BLaER1 treated with 17β-estradiol and CSF1 and Interleukin-3, amounts not matched to agents 10 nM and 100 nM (cell line): Measurements from ENCODE around the gene SETD1A.
A peak's percentile ranks its signal among the peaks of the same experiment; 100 is the strongest.

Source experiments
- H3K27ac ChIP-seq, 11 experiments: shearing (Covaris generic); formaldehyde crosslinking; 2 replicates each; pipeline ENCODE4 v1.8.1; 2022
- H3K27me3 ChIP-seq, 11 experiments: shearing (Covaris generic); formaldehyde crosslinking; 2 replicates each; pipeline ENCODE4 v1.8.1; 2022
- H3K36me3 ChIP-seq, 11 experiments: shearing (Covaris generic); formaldehyde crosslinking; 2 replicates each; pipeline ENCODE4 v1.8.1; 2022
- H3K4me1 ChIP-seq, 10 experiments: shearing (Covaris generic); formaldehyde crosslinking; 2 replicates each; pipeline ENCODE4 v1.8.1; 2022
- H3K4me2 ChIP-seq, 11 experiments: shearing (Covaris generic); formaldehyde crosslinking; 2 replicates each; pipeline ENCODE4 v1.8.1; 2022
- H3K4me3 ChIP-seq, 10 experiments: shearing (Covaris generic); formaldehyde crosslinking; 2 replicates each; pipeline ENCODE4 v1.8.1; 2022
- H3K9ac ChIP-seq, 11 experiments: shearing (Covaris generic); formaldehyde crosslinking; 2 replicates each; pipeline ENCODE4 v1.8.1; 2022
- H3K9me3 ChIP-seq, 11 experiments: shearing (Covaris generic); formaldehyde crosslinking; replicated peaks in 1 of 11; 2 replicates each; pipeline ENCODE4 v1.8.1; 2022
- H4K20me1 ChIP-seq, 11 experiments: shearing (Covaris generic); formaldehyde crosslinking; 2 replicates each; pipeline ENCODE4 v1.8.1; 2022
- Cebpa-rat ChIP-seq, 11 experiments: shearing (Covaris generic); IDR thresholded peaks; 2 replicates each; pipeline ENCODE4 v1.8.1; 2022

The SETD1A gene

DNA sequence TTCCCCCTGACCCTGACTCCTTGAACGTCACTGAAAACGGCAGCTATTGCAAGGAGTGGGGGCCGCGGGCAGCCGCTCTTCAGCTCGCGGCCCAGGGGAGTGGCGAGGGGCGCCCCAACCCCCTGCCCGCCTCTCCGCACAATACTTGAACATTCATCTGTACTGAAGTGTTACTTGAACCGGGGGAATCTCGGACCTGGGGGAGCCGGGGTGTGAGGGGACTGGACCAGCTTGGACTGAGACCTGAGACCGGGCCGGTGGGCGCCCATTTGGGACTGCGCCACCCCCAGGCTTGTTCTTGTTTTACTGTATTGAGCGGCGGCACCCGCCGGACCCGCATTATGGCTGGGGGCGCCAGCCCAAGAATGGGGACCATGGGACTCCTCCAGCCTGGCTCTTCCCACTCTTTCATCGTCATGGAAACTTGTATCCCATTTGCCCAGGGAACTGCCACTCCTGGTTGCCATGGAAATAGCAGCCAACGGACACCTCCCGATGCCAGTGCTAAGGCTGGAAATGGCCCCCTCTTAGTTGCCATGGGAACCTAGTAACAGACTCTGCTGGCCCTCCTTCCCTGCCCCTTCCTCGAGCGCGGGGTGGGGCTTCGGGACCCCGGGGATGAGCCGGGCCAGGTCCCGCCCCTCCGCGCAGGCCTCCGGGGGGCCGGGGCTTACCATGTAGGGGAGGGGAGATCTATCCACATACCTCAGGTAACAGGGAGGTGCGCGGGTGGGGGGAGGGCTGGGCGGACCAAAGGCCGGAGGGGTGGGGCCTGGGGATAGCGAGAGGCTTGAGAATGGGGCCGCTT is 9.5 kb upstream of the SETD1A start:
- Histone ChIP-seq H3K27ac (peak overlapping the region; percentile 89 to 98 (median 95); a peak in 20 of 22 replicates), H3K27me3 (no peaks in the 10 kb centered on the region), H3K4me1 (peaks cover 26 to 39% (median 34%) of the 10 kb centered on the region in 10 experiments), H3K4me3 (peak overlapping the region; percentile 86 to 99 (median 92)), H3K4me2 (peak overlapping the region; percentile 78 to 99 (median 98)), H3K9ac (peak overlapping the region; percentile 93 to 98 (median 96)), H3K9me3 (no peaks in the 10 kb centered on the region), H3K36me3 (peaks cover 39 to 67% (median 51%) of the 10 kb centered on the region in 11 experiments), H4K20me1 (peaks cover 13 to 55% (median 31%) of the 10 kb centered on the region in 11 experiments; a peak in 19 of 22 replicates)
- TF ChIP-seq Cebpa-rat (IDR thresholded peaks at IDR 0.05): no peak

DNA sequence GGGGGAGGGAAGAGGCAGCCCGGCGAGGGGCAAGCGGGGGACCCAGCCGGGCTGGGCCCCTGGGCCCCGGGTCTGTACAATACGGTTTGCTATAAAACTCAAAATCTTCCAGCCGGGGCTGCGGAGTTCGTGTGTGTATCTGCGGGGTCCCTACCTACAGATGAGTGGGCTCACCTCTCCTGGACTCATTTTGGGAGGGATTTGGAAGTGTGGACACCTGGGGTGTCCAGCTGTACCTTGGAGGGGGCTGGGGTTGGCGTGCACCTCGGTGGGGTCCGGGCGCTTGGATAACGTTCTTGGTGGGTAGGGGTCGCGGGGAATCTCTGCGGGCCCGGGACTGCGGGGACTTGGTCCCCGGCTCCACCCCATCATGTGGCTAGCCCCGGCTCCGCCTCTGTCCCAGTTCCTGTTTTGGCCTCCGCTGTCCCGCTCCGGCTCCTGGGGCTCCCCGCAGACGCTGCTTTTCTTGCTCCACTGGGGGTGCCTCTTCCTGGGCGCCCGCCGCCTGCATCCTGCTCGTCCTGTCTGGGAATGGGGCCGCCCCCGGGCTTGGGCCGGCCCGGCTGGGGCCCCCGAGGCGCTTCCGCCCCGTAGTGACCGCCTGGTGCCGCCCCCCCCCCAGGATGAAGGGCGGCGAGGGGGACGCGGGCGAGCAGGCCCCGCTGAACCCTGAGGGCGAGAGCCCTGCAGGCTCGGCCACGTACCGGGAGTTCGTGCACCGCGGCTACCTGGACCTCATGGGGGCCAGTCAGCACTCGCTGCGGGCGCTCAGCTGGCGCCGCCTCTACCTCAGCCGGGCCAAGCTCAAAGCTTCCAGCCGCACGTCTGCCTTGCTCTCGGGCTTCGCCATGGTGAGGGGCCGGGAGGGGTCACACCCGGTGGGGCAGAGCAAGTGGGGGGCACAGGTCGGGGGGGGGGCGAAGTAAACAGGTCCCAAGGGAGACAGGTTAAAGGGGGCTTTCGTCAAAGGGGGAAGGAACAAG is 8.6 kb upstream of the SETD1A start, which contains the start of gene ORAI3:
Gene ORAI3, plus strand, starts transcription at position 402 of the 983 bp plus-strand sequence. Its CDS starts 222 bp downstream, at position 624.
- Histone ChIP-seq H3K9ac (peak within 1 kb of the TSS; percentile 93 to 98 (median 96)), H3K4me2 (peak within 1 kb of the TSS; percentile 78 to 99 (median 98)), H3K4me3 (peak within 1 kb of the TSS; percentile 86 to 99 (median 92)), H3K9me3 (no peaks in the 10 kb centered on the region), H3K36me3 (peaks cover 35 to 67% (median 48%) of the 10 kb centered on the region in 11 experiments), H3K4me1 (peaks cover 32 to 48% (median 42%) of the 10 kb centered on the region in 10 experiments), H3K27me3 (no peaks in the 10 kb centered on the region), H4K20me1 (peaks cover 13 to 63% (median 40%) of the 10 kb centered on the region in 11 experiments; a peak in 19 of 22 replicates), H3K27ac (peak within 1 kb of the TSS; percentile 89 to 98 (median 95))
- TF ChIP-seq Cebpa-rat (IDR thresholded peaks at IDR 0.05): no peak

DNA sequence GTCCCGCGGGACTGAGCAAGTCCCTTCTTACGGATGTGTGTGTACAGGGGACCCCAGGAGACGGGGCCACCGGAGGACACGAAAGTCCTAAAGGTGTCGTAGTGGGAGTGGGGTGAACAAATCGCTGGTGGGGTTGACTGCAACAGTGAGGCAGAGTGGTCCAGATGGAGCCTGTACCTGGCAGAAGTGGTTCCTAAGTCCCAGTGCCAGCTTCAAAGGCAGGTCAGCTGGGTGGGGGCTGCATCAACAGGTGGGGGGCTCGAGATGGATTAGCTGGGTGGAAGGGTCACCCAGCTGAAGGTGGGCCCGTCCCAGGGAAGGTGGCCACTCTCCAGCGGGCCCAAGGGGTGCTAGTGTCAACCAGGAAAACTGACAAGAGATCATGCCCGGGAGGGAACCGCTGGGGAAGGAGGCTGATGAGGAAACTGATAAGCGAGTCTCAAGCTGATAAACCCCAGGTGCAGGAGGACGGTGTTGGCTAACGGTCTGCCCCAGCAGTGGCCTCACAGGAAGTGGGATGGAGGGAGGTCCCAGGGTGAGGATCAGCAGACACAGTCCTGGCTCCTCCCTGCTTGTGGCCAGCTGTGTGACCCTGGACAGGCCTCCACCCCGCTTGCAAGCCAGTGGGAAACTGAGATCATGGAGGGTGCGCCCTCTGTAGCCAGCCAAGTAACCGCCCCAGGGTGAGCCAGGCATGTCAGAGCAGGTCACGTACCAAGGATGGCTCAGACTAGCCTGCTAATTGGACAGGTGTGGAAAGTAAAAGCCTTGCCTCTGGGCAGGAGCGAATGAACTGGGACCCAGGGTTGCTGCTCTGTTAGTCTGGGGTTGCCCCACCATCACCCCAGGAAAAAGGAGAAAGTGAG is 7.7 kb upstream of the SETD1A start:
- H3K36me3 ChIP-seq: peaks cover 26 to 67% (median 48%) of the 10 kb centered on the region in 11 experiments
- no peaks in the 10 kb centered on the region for H3K9me3 ChIP-seq
- H3K4me3 ChIP-seq: peak overlapping the region; percentile 86 to 99 (median 92)
- H3K27me3 ChIP-seq: no peaks in the 10 kb centered on the region
- TF ChIP-seq Cebpa-rat (IDR thresholded peaks at IDR 0.05): peak in 2 of 11 experiments; percentile 9 to 29; a peak in 1 of 22 replicates
- H3K4me2 ChIP-seq: peak overlapping the region; percentile 78 to 99 (median 98)
- H3K27ac ChIP-seq: peak overlapping the region; percentile 89 to 98 (median 95)
- H3K9ac ChIP-seq: peak overlapping the region; percentile 93 to 98 (median 96)
- H4K20me1 ChIP-seq: peaks cover 13 to 65% (median 36%) of the 10 kb centered on the region in 11 experiments; a peak in 19 of 22 replicates
- H3K4me1 ChIP-seq: peaks cover 32 to 51% (median 42%) of the 10 kb centered on the region in 10 experiments

DNA sequence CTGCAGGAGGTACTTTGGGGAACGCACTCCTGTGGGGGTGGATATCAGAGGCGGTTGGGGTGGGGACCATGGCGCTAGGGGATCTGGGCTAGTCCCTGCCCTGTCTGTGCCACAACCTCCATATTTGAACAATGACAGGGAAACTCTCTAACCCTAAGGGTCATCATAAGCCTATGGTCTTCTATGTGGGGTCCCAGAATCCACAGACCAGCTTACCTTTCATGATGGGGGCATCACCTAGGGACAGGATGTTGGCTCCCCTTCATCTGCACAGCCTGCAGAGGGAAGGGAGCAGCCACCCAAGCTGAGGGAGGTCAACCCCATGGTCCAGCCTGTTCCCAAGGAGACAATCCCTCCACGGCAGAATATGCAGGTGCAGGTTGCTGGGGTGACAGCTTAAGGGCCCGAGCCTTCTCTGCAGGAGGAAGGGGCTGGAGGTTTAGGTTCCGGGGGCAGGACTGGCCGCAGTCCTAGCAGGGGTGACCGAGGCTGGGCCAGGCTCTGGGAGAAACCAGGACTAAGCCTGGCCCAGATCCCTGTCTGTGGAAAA is 7.0 kb upstream of the SETD1A start:
- Histone ChIP-seq H3K36me3 (peaks cover 21 to 65% (median 43%) of the 10 kb centered on the region in 11 experiments), H3K27me3 (no peaks in the 10 kb centered on the region), H3K9me3 (no peaks in the 10 kb centered on the region), H3K4me3 (peak overlapping the region; percentile 86 to 99 (median 92)), H3K9ac (peak overlapping the region; percentile 93 to 98 (median 96); a peak in 21 of 22 replicates), H3K27ac (peak overlapping the region in 10 of 11 experiments; percentile 91 to 98 (median 95); a peak in 19 of 22 replicates), H4K20me1 (peaks cover 13 to 69% (median 34%) of the 10 kb centered on the region in 11 experiments; a peak in 19 of 22 replicates), H3K4me1 (peaks cover 32 to 51% (median 42%) of the 10 kb centered on the region in 10 experiments), H3K4me2 (peak overlapping the region; percentile 78 to 99 (median 98))
- TF ChIP-seq Cebpa-rat (IDR thresholded peaks at IDR 0.05): no peak

DNA sequence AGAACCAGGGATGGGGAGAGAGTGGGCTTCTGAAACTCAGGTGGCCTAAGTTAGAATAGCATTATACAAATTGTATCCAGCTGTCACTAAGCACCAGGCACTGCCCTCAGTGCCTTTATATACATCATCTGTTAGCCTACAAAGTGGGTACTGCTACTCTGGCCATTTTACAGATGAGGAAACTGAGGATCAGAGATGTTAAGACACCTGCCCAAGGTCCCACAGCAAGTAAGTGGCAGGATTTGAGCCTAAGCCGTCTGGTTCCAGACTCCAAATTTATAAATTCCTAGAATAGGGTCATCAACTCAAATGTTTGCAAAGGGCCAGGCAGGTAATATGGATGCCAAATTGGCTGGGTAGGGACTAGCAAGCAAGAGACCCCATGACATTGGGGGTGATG is 6.4 kb upstream of the SETD1A start:
- H3K9ac ChIP-seq: peak overlapping the region in 8 of 11 experiments; percentile 93 to 97 (median 95); a peak in 11 of 22 replicates
- peaks cover 19 to 60% (median 37%) of the 10 kb centered on the region in 11 experiments for H3K36me3 ChIP-seq
- peak overlapping the region in 6 of 11 experiments; percentile 94 to 98 (median 98); a peak in 12 of 22 replicates for H3K27ac ChIP-seq
- H3K27me3 ChIP-seq: no peaks in the 10 kb centered on the region
- H3K9me3 ChIP-seq: no peaks in the 10 kb centered on the region
- peak overlapping the region; percentile 78 to 99 (median 98); a peak in 21 of 22 replicates for H3K4me2 ChIP-seq
- peak overlapping the region in 2 of 10 experiments; percentile 96 to 99; a peak in 4 of 20 replicates for H3K4me3 ChIP-seq
- H3K4me1 ChIP-seq: peaks cover 32 to 51% (median 42%) of the 10 kb centered on the region in 10 experiments
- peaks cover 8 to 67% (median 31%) of the 10 kb centered on the region in 11 experiments; a peak in 19 of 22 replicates for H4K20me1 ChIP-seq
- TF ChIP-seq Cebpa-rat (IDR thresholded peaks at IDR 0.05): no peak

DNA sequence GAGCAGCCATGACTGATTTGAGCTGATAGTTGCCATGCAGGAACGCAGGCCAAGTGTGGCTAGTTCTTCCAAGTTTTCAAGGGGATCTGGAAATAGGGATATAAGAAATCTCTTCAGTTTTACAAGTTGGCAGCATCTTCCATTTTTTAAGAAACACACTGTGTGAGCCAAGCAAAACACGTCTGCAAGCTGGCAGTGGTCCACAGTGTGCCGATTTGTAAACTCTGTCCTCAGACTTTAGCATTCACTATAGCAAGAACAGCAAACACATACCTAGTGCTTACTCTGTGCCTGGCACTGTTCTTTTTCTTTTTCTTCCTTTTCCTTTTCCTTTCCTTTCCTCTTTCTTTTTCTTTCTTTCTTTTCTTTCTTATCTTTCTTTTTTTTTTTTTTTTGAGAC is 5.8 kb upstream of the SETD1A start:
- peaks cover 35 to 54% (median 46%) of the 10 kb centered on the region in 10 experiments for H3K4me1 ChIP-seq
- no peak for TF ChIP-seq Cebpa-rat (IDR thresholded peaks at IDR 0.05)
- peak overlapping the region in 2 of 11 experiments; percentile 2 to 98; a peak in 2 of 22 replicates for H3K27ac ChIP-seq
- peaks cover 14 to 59% (median 31%) of the 10 kb centered on the region in 11 experiments for H3K36me3 ChIP-seq
- H3K27me3 ChIP-seq: no peaks in the 10 kb centered on the region
- peak overlapping the region in 2 of 11 experiments; percentile 5 to 94; a peak in 2 of 22 replicates for H3K9ac ChIP-seq
- H3K4me3 ChIP-seq: no peak overlapping the region
- peaks cover 4 to 68% (median 26%) of the 10 kb centered on the region in 11 experiments; a peak in 17 of 22 replicates for H4K20me1 ChIP-seq
- H3K9me3 ChIP-seq: no peaks in the 10 kb centered on the region
- H3K4me2 ChIP-seq: peak overlapping the region in 4 of 11 experiments; percentile 78 to 98 (median 92); a peak in 3 of 22 replicates

DNA sequence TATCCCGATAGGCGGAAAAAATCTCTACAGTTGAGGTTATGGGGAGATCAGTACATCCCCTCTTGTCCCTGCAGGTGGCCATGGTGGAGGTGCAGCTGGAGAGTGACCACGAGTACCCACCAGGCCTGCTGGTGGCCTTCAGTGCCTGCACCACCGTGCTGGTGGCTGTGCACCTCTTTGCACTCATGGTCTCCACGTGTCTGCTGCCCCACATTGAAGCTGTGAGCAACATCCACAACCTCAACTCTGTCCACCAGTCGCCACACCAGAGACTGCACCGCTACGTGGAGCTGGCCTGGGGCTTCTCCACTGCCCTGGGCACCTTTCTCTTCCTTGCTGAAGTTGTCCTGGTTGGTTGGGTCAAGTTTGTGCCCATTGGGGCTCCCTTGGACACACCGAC is 4.4 kb upstream of the SETD1A start:
- H3K36me3 ChIP-seq: peaks cover 5 to 49% (median 20%) of the 10 kb centered on the region in 11 experiments; a peak in 20 of 22 replicates
- H3K9me3 ChIP-seq: no peaks in the 10 kb centered on the region
- no peak overlapping the region for H3K4me3 ChIP-seq
- TF ChIP-seq Cebpa-rat (IDR thresholded peaks at IDR 0.05): no peak
- peak overlapping the region in 1 of 11 experiments; percentile 7; a peak in 1 of 22 replicates for H3K9ac ChIP-seq
- peak overlapping the region in 6 of 11 experiments; percentile 3 to 29 (median 14); a peak in 3 of 22 replicates for H3K4me2 ChIP-seq
- peaks cover 0 to 68% (median 23%) of the 10 kb centered on the region in 11 experiments; a peak in 16 of 22 replicates for H4K20me1 ChIP-seq
- no peaks in the 10 kb centered on the region for H3K27me3 ChIP-seq
- peaks cover 31 to 50% (median 42%) of the 10 kb centered on the region in 10 experiments for H3K4me1 ChIP-seq
- peak overlapping the region in 5 of 11 experiments; percentile 20 to 43 (median 32); a peak in 6 of 22 replicates for H3K27ac ChIP-seq
